ENCODE data around the gene CFAP299. TPM values are rescaled to one million over a fixed set of nuclear protein-coding genes. Genes with fewer than 3 reads are reported as not detected.

The CFAP299 gene
- total RNA-seq, 1 experiment from 2014 or later = not detected

- TF ChIP-seq CTCF (IDR thresholded peaks at IDR 0.05 in 2 of 3, conservative IDR thresholded peaks at IDR 0.05 in 1 of 3; ENCODE audit: borderline replicate concordance in 1 of 3, insufficient read depth in 1 of 3, low read depth in 2 of 3, low read length in 2 of 3) (no peak), POLR2AphosphoS5 (IDR thresholded peaks at IDR 0.05; ENCODE audit: low read depth, low read length) (no peak), SP1 (IDR thresholded peaks at IDR 0.05; ENCODE audit: low read depth) (no peak), ZNF274 (IDR thresholded peaks at IDR 0.05; ENCODE audit: low read depth, low read length) (no peak), CBX3 (IDR thresholded peaks at IDR 0.05; ENCODE audit: low read depth) (no peak), ZFX (IDR thresholded peaks at IDR 0.05) (no peak), ATF3 (IDR thresholded peaks at IDR 0.05) (no peak), ELF1 (IDR thresholded peaks at IDR 0.05; ENCODE audit: borderline replicate concordance, low read depth) (no peak), SIN3A (IDR thresholded peaks at IDR 0.05; ENCODE audit: low read depth) (no peak), FOSL1 (IDR thresholded peaks at IDR 0.05; ENCODE audit: low read depth) (no peak), REST (IDR thresholded peaks at IDR 0.05; ENCODE audit: low read depth) (no peak), TCF7L2 (IDR thresholded peaks at IDR 0.05; ENCODE audit: borderline replicate concordance, extremely low read depth, insufficient read depth, insufficient read length) (no peak)
Measured at GRCh38 chr4:80484712-80485111, 149.2 kb downstream of the CFAP299 start (continued).

Data from HCT116 (cell line).